22Rv1 (cell line): ENCODE results near the gene NMU.

ENCODE experiments used
- ZFX ChIP-seq: fragments of 450-650 bp; IDR thresholded peaks from 2 replicates; pipeline ENCODE4 v1.6.1; 2017; ENCODE audit warnings: antibody characterized with exemption, borderline replicate concordance
- TF ChIP-seq, protein P1 (sequence below): fragments of 450-650 bp; IDR thresholded peaks from 2 replicates; pipeline ENCODE4 v1.5.1; 2017; ENCODE audit warnings: mild to moderate bottlenecking

DNA sequence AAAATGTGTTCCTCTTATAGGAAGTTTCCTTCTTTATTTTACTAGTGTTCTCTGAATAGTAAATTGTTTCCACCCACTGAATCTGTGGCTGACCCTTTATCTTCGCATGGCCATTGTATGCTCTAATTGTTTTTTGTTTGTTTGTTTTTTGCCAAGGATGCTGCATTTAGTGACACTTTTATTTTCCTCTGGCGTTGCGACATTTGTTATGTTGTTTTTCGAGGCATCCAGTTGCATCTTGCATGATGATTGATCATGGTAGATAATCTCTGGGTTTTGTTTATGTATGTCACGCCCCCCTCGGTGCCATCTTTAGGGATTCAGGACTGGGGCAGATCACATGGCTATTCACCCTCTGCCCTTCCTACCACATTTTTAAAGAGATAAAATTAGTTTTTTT, 2.2 kb downstream of the NMU start:
- TF ChIP-seq, protein P1, sequence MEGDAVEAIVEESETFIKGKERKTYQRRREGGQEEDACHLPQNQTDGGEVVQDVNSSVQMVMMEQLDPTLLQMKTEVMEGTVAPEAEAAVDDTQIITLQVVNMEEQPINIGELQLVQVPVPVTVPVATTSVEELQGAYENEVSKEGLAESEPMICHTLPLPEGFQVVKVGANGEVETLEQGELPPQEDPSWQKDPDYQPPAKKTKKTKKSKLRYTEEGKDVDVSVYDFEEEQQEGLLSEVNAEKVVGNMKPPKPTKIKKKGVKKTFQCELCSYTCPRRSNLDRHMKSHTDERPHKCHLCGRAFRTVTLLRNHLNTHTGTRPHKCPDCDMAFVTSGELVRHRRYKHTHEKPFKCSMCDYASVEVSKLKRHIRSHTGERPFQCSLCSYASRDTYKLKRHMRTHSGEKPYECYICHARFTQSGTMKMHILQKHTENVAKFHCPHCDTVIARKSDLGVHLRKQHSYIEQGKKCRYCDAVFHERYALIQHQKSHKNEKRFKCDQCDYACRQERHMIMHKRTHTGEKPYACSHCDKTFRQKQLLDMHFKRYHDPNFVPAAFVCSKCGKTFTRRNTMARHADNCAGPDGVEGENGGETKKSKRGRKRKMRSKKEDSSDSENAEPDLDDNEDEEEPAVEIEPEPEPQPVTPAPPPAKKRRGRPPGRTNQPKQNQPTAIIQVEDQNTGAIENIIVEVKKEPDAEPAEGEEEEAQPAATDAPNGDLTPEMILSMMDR: no peak
- no peak for TF ChIP-seq ZFX
